ENCODE data around the gene CA11.
"Not testable (repeated sequence)": the region's sequence is repeated elsewhere in the genome, so short reads cannot be mapped to it uniquely, and the experiment has no call there.

The CA11 gene

GRCh38 chr19:48659768-48660167, 13.8 kb upstream of the CA11 start:
- DNase-seq (ENCODE audit: low read depth) = peak; percentile 66
- no peak for TF ChIP-seq CTCF (conservative IDR thresholded peaks at IDR 0.05; ENCODE audit: low read depth, low read length)
- no peak overlapping the region for H3K4me3 ChIP-seq (ENCODE audit: low read depth, low read length)

DNA sequence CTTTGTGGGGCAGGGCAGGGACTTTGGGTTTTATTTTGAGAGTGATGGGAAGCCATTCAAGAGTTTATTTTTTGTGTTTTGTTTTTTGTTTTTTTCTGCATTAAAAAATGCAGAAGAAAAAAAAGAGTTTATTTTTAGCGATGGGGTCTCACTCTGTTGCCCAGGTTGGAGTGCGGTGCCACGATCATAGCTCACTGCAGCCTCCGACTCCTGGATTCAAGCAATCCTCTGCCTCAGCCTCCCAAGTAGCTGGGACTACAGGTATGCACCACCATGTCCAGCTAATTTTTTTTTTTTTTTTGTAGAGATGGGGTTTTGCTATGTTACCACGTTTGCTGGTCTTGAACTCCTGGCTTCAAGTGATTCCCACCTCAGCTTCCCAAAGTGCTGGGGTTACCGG, 12.5 kb upstream of the CA11 start:
- TF ChIP-seq CTCF (conservative IDR thresholded peaks at IDR 0.05; ENCODE audit: low read depth, low read length) = no peak
- DNase-seq (ENCODE audit: low read depth) = no peak
- H3K4me3 ChIP-seq (ENCODE audit: low read depth, low read length) = no peak overlapping the region

DNA sequence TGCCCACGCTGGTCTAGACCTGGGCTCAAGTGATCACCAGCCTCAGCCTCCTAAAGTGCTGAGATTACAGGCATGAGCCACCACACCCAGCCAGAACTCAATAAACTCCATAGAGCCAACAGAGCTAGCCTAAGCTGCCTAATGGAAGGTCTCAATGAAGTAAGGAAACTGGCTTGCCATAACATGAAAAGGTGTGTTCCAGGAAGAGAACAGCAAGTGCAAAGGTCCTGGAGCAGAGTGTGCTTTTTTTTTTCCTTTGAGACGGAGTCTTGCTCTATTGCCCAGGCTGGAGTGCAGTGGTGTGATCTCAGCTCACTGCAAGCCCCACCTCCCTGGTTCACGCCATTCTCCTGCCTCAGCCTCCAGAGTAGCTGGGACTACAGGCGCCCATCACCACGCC, 11.8 kb upstream of the CA11 start:
- DNase-seq (ENCODE audit: low read depth); H3K4me3 ChIP-seq (ENCODE audit: low read depth, low read length): not testable (repeated sequence)

DNA sequence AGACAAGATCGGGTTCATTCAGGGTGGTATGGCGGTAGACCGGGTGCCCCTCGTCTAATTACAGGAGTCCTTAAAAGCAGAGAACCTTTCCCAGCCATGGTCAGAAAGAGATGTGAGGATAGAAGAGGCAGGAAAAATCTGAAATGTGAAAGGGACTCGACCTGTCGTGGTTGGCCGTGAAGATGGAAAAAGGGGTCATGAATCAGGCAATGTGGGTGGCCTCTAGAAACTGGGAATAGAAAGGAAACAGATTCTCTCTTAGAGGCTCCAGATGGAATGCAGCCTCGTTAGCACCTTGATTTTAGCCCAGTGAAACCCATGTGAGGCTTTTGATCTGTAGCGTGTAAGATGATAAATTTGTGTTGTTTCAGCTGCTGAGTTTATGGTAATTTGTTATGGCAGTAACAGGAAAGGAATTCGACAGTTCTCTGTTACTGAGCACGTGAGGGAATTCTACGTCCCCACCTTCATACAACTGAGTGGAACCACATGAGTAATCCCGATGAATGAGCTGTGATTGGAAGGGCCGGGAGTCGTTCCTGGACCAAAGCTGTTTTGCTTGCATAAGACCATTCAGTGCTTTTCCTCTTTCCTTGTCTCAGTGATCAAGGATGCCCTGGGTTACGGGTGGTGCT, 11.0 kb upstream of the CA11 start:
- no peak overlapping the region for H3K4me3 ChIP-seq (ENCODE audit: low read depth, low read length)
- DNase-seq (ENCODE audit: low read depth) = peak; percentile 86
- TF ChIP-seq CTCF (conservative IDR thresholded peaks at IDR 0.05; ENCODE audit: low read depth, low read length) = no peak

DNA sequence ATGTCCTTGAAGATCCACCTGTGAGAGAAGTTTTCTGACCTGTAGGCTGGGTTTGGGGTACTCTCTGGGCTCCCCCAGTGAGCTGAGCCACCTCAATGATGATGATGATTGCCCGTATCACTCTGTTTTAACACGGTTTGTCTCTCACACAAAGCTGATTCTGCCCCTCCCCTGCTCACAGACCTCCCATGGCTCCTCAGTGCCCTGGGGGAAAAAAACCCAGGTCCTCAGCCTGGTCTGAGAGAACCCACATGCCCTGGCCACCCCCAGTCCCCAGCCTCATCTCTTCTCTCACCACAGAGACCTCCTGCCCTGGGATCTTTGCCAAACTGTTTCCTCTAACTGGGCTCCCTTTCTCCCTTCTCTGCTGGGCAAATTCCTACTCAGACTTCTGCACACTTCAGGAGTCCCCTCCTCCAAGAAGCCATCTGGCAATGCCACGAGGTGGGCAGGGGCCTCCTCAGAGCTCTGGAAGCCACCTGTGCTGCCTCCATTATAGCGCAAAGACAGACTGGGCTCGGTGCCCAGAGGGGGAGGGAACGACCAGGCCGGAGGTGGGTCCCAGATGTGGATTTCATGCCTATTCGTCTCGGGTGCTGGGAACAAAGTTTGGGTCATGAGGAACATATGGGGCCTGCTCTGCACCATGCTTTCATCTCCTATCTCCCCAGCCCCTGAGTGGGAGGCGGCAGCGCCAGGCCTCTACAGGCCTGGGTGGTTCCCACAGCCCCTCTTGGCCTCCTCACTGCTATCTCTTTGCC, 8.5 kb upstream of the CA11 start:
- peak; percentile 30 for DNase-seq (ENCODE audit: low read depth)
- H3K4me3 ChIP-seq (ENCODE audit: low read depth, low read length) = no peak overlapping the region
- TF ChIP-seq CTCF (conservative IDR thresholded peaks at IDR 0.05; ENCODE audit: low read depth, low read length) = no peak

DNA sequence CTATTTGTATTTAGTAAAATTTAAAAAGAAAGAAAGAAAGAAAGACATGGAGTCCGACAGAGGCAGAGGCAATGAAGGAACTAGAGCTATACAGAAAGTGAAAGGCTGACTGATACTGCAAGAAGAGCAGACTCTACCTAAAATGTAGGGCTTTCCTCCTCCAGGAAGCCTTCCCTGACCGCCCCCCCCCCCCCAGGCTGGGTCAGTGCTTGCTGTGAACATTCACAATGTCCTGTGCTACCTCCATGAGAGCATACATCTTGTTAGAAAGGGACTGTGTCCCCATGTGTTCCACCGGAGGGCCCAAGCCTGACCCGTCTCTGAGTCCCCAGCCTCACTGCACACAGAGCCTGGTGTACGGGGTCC, 5.7 kb upstream of the CA11 start:
- no peak for TF ChIP-seq CTCF (conservative IDR thresholded peaks at IDR 0.05; ENCODE audit: low read depth, low read length)
- DNase-seq (ENCODE audit: low read depth) = no peak
- H3K4me3 ChIP-seq (ENCODE audit: low read depth, low read length) = no peak overlapping the region

DNA sequence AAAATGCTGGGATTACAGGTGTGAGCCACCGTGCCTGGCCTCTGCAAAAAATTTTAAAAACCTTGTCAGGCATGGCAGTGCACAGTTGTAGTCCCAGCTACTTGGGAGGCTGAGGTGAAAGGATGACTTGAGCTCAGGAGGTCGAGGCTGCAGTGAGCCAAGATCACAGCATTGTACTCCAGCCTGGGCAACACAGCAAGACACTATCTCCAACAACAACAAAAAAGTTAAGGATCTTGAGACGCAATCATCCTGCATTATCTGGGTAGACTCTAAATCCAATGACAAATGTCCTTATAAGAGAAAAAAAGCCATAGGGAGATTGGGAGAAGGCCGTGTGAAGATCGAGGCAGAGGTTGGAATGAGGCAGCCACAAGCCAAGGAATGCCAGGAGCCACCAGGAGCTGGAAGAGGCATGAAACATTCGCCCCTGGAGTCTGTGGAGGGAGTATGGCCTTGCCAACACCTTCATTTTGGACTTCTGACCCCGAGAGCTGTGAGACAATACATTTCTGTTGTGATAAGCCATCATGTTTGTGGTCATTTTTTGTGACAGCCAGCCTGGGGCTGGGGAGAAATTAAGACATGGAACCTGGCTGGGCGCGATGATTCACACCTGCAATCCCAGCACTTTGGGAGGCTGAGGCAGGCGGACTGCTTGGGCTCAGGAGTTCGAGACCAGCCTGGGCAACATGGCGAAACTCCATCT, 5.1 kb upstream of the CA11 start:
- no peak for TF ChIP-seq CTCF (conservative IDR thresholded peaks at IDR 0.05; ENCODE audit: low read depth, low read length)
- DNase-seq (ENCODE audit: low read depth) = no peak

More for the DNA sequence above, 5.1 kb upstream of the CA11 start:
- no peak overlapping the region for H3K4me3 ChIP-seq (ENCODE audit: low read depth, low read length)

All from choroid plexus epithelial cell (primary cell).